Astrocyte of the hippocampus (primary cell): ENCODE results near the gene PSMC3IP.

ENCODE experiments used
- DNase-seq: peaks from one replicate; pipeline ENCODE4 v3.0.0; 2011; ENCODE audit warnings: low read depth, low spot score

PSMC3IP gene

GRCh38 chr17:42585353-42585752 is 7.8 kb upstream of the PSMC3IP start:
- DNase-seq: no peak

GRCh38 chr17:42584880-42585279 is 7.4 kb upstream of the PSMC3IP start:
- DNase-seq: no peak

GRCh38 chr17:42581744-42582270 is 4.3 kb upstream of the PSMC3IP start:
- no peak for DNase-seq

GRCh38 chr17:42579794-42580551 is 2.4 kb upstream of the PSMC3IP start:
- no peak for DNase-seq

GRCh38 chr17:42578282-42578869 is 847 bp upstream of the PSMC3IP start:
- peak; percentile 84 for DNase-seq

- no peak for DNase-seq
Observed at GRCh38 chr17:42577140-42577531, 393 bp downstream of the PSMC3IP start.

- no peak for DNase-seq
Observed at GRCh38 chr17:42574463-42574862, 3.1 kb downstream of the PSMC3IP start.

- DNase-seq: no peak
Observed at GRCh38 chr17:42573095-42573494, 4.4 kb downstream of the PSMC3IP start.

- DNase-seq: no peak
Observed at GRCh38 chr17:42571435-42572225, 5.9 kb downstream of the PSMC3IP start.

GRCh38 chr17:42568341-42569111 is 9.0 kb downstream of the PSMC3IP start:
- no peak for DNase-seq

GRCh38 chr17:42566883-42567573 is 10.5 kb downstream of the PSMC3IP start, which contains the start of gene MLX:
Gene MLX, plus strand, starts transcription at chr17:42567100. Its CDS starts 25 bp downstream, at chr17:42567125.
- DNase-seq: peak; percentile 96

GRCh38 chr17:42566215-42566882 is 11.2 kb downstream of the PSMC3IP start:
- DNase-seq: no peak

GRCh38 chr17:42565523-42566214 is 11.9 kb downstream of the PSMC3IP start:
- DNase-seq: no peak

GRCh38 chr17:42564815-42565522 is 12.6 kb downstream of the PSMC3IP start:
- no peak for DNase-seq

- no peak for DNase-seq
Observed at GRCh38 chr17:42563950-42564349, 13.6 kb downstream of the PSMC3IP start.

GRCh38 chr17:42563543-42563942 is 14.0 kb downstream of the PSMC3IP start:
- DNase-seq: no peak

- no peak for DNase-seq
Observed at GRCh38 chr17:42563143-42563509, 14.4 kb downstream of the PSMC3IP start.

- no peak for DNase-seq
Observed at GRCh38 chr17:42562388-42563142, 15.0 kb downstream of the PSMC3IP start.
